Caki2 (cell line): ENCODE data around the gene APOD. TPM values are rescaled to one million over a fixed set of nuclear protein-coding genes. Genes with fewer than 3 reads are reported as not detected.

ENCODE experiments used
- DNase-seq: peaks from one replicate; pipeline ENCODE4 v3.0.0-alpha.2; 2015; ENCODE audit warnings: low read depth
- in situ Hi-C: cut with HindIII; loops from 2 replicates; pipeline ENCODE4 v1.10.0; 2016; ENCODE audit warnings: low sequenced_read_pairs, low pct_unique_long_range_greater_than_20kb, mixed read lengths
- total RNA-seq: library from RNA; depleted of rRNA; stranded (reverse); fragments of >200 nt; shearing (Covaris generic); gene quantifications from 2 replicates; pipeline ENCODE4 v1.2.3, GENCODE V29; 2014; ENCODE audit warnings: low replicate concordance

The APOD gene
- total RNA-seq, 1 experiment from 2014 or later = not detected

GRCh38 chr3:195568630-195569029, 15.1 kb downstream of the APOD start:
- DNase-seq = no peak

GRCh38 chr3:195566797-195567196, 16.9 kb downstream of the APOD start:
- DNase-seq = no peak
- in situ Hi-C loops = no loop called here

More at GRCh38 chr3:195568630-195569029, 15.1 kb downstream of the APOD start:
- in situ Hi-C loops = no loop called here

- DNase-seq = no peak
These were observed 18.0 kb downstream of the APOD start for GRCh38 chr3:195565716-195566115.

GRCh38 chr3:195563317-195563716, 20.4 kb downstream of the APOD start:
- in situ Hi-C loops = no loop called here
- no peak for DNase-seq

More at GRCh38 chr3:195565716-195566115, 18.0 kb downstream of the APOD start:
- in situ Hi-C loops = no loop called here

GRCh38 chr3:195559723-195560409, 23.9 kb downstream of the APOD start:
- in situ Hi-C loops = no loop called here
- DNase-seq = peak; percentile 50

GRCh38 chr3:195558602-195559001, 25.1 kb downstream of the APOD start:
- in situ Hi-C loops = no loop called here
- DNase-seq = peak; percentile 31

GRCh38 chr3:195557322-195557721, 26.4 kb downstream of the APOD start:
- in situ Hi-C loops = no loop called here
- no peak for DNase-seq

GRCh38 chr3:195556390-195556789, 27.4 kb downstream of the APOD start:
- no peak for DNase-seq
- in situ Hi-C loops = no loop called here

- in situ Hi-C loops = no loop called here
- no peak for DNase-seq
These were observed 28.6 kb downstream of the APOD start for GRCh38 chr3:195555110-195555509.

- DNase-seq = no peak
- in situ Hi-C loops = no loop called here
These were observed 29.3 kb downstream of the APOD start for GRCh38 chr3:195554458-195554857.

- in situ Hi-C loops = no loop called here
- DNase-seq = no peak
These were observed 30.5 kb downstream of the APOD start for GRCh38 chr3:195553268-195553667.

GRCh38 chr3:195551381-195551978, 32.3 kb downstream of the APOD start:
- in situ Hi-C loops = no loop called here
- no peak for DNase-seq

GRCh38 chr3:195550723-195551122, 33.0 kb downstream of the APOD start:
- in situ Hi-C loops = no loop called here
- no peak for DNase-seq

GRCh38 chr3:195549931-195550519, 33.7 kb downstream of the APOD start:
- DNase-seq = no peak
- in situ Hi-C loops = no loop called here

GRCh38 chr3:195548987-195549386, 34.8 kb downstream of the APOD start:
- DNase-seq = no peak
- in situ Hi-C loops = no loop called here

- in situ Hi-C loops = no loop called here
- no peak for DNase-seq
These were observed 35.2 kb downstream of the APOD start for GRCh38 chr3:195548501-195548900.

- no peak for DNase-seq
- in situ Hi-C loops = no loop called here
These were observed 35.7 kb downstream of the APOD start for GRCh38 chr3:195548006-195548405.

- DNase-seq = peak; percentile 78
- in situ Hi-C loops = no loop called here
These were observed 37.6 kb downstream of the APOD start for GRCh38 chr3:195546130-195546560.

- in situ Hi-C loops = no loop called here
- no peak for DNase-seq
These were observed 39.1 kb downstream of the APOD start for GRCh38 chr3:195544634-195545033.

- in situ Hi-C loops = no loop called here
- DNase-seq = no peak
These were observed 39.6 kb downstream of the APOD start for GRCh38 chr3:195544230-195544536.
